NB4 (cell line): Measurements from ENCODE around the gene CARNS1.

Experiments used
- CTCF ChIP-seq: IDR thresholded peaks from one replicate; pipeline ENCODE4 v1.5.1; 2012; ENCODE audit warnings: low read depth, low read length
- MYC ChIP-seq: IDR thresholded peaks from 2 replicates; pipeline ENCODE4 v1.6.1; 2011; ENCODE audit warnings: low read depth, low read length
- POLR2A ChIP-seq: IDR thresholded peaks from 2 replicates; pipeline ENCODE4 v1.6.1; 2011; ENCODE audit warnings: mild to moderate bottlenecking; ENCODE audit not compliant: insufficient read length; ENCODE audit errors: extremely low read depth

- no peak for TF ChIP-seq MYC
- no peak for TF ChIP-seq CTCF
- no peak for TF ChIP-seq POLR2A
Observed at GRCh38 chr11:67442504-67443404, 27.3 kb downstream of the CARNS1 start.
